Measurements from ENCODE around the gene GRB10.
"Not testable (repeated sequence)": the region's sequence is repeated elsewhere in the genome, so short reads cannot be mapped to it uniquely, and the experiment has no call there.

GRB10 gene

GRCh38 chr7:50599385-50599784 is 183.3 kb downstream of the GRB10 start:
- peak; percentile 28 to 91 (median 80) for DNase-seq

- DNase-seq: peak in 2 of 3 experiments; percentile 80 to 91
Observed at GRCh38 chr7:50598460-50599343, 184.0 kb downstream of the GRB10 start.

GRCh38 chr7:50596484-50596883 is 186.2 kb downstream of the GRB10 start:
- no peak for DNase-seq

- peak; percentile 22 to 57 (median 54) for DNase-seq
Observed at GRCh38 chr7:50595491-50596102, 187.1 kb downstream of the GRB10 start.

GRCh38 chr7:50594734-50595485 is 187.8 kb downstream of the GRB10 start:
- no peak for DNase-seq

- DNase-seq: no peak
Observed at GRCh38 chr7:50594136-50594535, 188.6 kb downstream of the GRB10 start.

- peak in 1 of 3 experiments; percentile 5 for DNase-seq
Observed at GRCh38 chr7:50592940-50593339, 189.8 kb downstream of the GRB10 start.

- DNase-seq: peak; percentile 72 to 86 (median 81)
Observed at GRCh38 chr7:50591480-50592438, 190.9 kb downstream of the GRB10 start.

GRCh38 chr7:50591098-50591479 is 191.6 kb downstream of the GRB10 start:
- DNase-seq: no peak

- DNase-seq: no peak
Observed at GRCh38 chr7:50590535-50590934, 192.2 kb downstream of the GRB10 start.

- DNase-seq: no peak
Observed at GRCh38 chr7:50589364-50589763, 193.3 kb downstream of the GRB10 start.

- no peak for DNase-seq
Observed at GRCh38 chr7:50588937-50589336, 193.8 kb downstream of the GRB10 start.

- DNase-seq: no peak
Observed at GRCh38 chr7:50587737-50588136, 195.0 kb downstream of the GRB10 start.

- peak in 2 of 3 experiments; percentile 27 to 68 for DNase-seq
Observed at GRCh38 chr7:50584793-50585408, 197.8 kb downstream of the GRB10 start.

GRCh38 chr7:50584386-50584785 is 198.3 kb downstream of the GRB10 start:
- no peak for DNase-seq

GRCh38 chr7:50583295-50583694 is 199.4 kb downstream of the GRB10 start:
- DNase-seq: not testable (repeated sequence)

- DNase-seq: not testable (repeated sequence)
Observed at GRCh38 chr7:50582271-50582670, 200.4 kb downstream of the GRB10 start.

GRCh38 chr7:50580666-50581065 is 202.0 kb downstream of the GRB10 start:
- not testable (repeated sequence) for DNase-seq

- DNase-seq: no peak
Observed at GRCh38 chr7:50580057-50580456, 202.6 kb downstream of the GRB10 start.

- DNase-seq: not testable (repeated sequence)
Observed at GRCh38 chr7:50578105-50578504, 204.6 kb downstream of the GRB10 start.

GRCh38 chr7:50577569-50577968 is 205.1 kb downstream of the GRB10 start:
- no peak for DNase-seq

GRCh38 chr7:50576388-50576787 is 206.3 kb downstream of the GRB10 start:
- DNase-seq: not testable (repeated sequence)
